A549 (cell line): ENCODE data around the gene BHLHA15.

Source experiments
- JUNB ChIP-seq: fragments of >200 bp; sonication (Bioruptor Twin); formaldehyde crosslinking; IDR thresholded peaks from 2 replicates; pipeline ENCODE4 v1.6.1; 2016
- PHF8 ChIP-seq: fragments of 200-600 bp; sonication (generic); IDR thresholded peaks from 2 replicates; pipeline ENCODE4 v1.6.1; 2016; ENCODE audit warnings: low read depth, mild to moderate bottlenecking, antibody characterized with exemption, moderate library complexity, borderline replicate concordance
- TF ChIP-seq, protein P1 (sequence below): fragments of >200 bp; sonication (Bioruptor Twin); formaldehyde crosslinking; IDR thresholded peaks from 3 replicates; pipeline ENCODE4 v1.5.1; 2016
- TF ChIP-seq, protein P2 (sequence below): fragments of >200 bp; sonication (Bioruptor Twin); formaldehyde crosslinking; IDR thresholded peaks from 3 replicates; pipeline ENCODE4 v1.6.1; 2016
- TF ChIP-seq, protein P3 (sequence below): IDR thresholded peaks from 2 replicates; pipeline ENCODE4 v1.6.1; 2012

DNA sequence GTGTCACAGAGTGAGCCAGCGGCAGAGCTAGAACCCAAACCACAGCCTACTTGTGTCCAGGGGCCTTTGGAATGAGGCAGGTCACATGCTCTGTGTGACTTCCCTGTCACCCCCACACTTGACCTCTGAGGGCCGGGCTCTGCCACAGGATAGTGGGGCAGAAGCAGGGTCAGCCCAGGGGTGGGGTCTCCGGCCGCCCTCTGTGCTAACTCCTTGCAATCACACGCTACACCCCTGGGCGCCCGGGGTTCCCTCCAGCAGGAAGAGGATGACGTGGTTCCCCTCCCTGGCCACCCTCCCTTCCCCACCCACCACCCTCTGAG lies 21.0 kb downstream of the BHLHA15 start:
- TF ChIP-seq, protein P1, sequence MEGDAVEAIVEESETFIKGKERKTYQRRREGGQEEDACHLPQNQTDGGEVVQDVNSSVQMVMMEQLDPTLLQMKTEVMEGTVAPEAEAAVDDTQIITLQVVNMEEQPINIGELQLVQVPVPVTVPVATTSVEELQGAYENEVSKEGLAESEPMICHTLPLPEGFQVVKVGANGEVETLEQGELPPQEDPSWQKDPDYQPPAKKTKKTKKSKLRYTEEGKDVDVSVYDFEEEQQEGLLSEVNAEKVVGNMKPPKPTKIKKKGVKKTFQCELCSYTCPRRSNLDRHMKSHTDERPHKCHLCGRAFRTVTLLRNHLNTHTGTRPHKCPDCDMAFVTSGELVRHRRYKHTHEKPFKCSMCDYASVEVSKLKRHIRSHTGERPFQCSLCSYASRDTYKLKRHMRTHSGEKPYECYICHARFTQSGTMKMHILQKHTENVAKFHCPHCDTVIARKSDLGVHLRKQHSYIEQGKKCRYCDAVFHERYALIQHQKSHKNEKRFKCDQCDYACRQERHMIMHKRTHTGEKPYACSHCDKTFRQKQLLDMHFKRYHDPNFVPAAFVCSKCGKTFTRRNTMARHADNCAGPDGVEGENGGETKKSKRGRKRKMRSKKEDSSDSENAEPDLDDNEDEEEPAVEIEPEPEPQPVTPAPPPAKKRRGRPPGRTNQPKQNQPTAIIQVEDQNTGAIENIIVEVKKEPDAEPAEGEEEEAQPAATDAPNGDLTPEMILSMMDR = no peak
- TF ChIP-seq, protein P2, sequence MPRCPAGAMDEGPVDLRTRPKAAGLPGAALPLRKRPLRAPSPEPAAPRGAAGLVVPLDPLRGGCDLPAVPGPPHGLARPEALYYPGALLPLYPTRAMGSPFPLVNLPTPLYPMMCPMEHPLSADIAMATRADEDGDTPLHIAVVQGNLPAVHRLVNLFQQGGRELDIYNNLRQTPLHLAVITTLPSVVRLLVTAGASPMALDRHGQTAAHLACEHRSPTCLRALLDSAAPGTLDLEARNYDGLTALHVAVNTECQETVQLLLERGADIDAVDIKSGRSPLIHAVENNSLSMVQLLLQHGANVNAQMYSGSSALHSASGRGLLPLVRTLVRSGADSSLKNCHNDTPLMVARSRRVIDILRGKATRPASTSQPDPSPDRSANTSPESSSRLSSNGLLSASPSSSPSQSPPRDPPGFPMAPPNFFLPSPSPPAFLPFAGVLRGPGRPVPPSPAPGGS = no peak
- no peak for TF ChIP-seq PHF8
- no peak for TF ChIP-seq JUNB
- TF ChIP-seq, protein P3, sequence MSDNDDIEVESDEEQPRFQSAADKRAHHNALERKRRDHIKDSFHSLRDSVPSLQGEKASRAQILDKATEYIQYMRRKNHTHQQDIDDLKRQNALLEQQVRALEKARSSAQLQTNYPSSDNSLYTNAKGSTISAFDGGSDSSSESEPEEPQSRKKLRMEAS = no peak
